Measurements from ENCODE around the gene RBM38. TPM values are rescaled to one million over a fixed set of nuclear protein-coding genes. Genes with fewer than 3 reads are reported as not detected.

The RBM38 gene
- total and polyA plus RNA-seq, 9 of the 15 experiments (the other 6 are each of a cell fraction or from before 2014, with no cell fraction given) = 0.28 to 82.4 (median 33.2) TPM

DNA sequence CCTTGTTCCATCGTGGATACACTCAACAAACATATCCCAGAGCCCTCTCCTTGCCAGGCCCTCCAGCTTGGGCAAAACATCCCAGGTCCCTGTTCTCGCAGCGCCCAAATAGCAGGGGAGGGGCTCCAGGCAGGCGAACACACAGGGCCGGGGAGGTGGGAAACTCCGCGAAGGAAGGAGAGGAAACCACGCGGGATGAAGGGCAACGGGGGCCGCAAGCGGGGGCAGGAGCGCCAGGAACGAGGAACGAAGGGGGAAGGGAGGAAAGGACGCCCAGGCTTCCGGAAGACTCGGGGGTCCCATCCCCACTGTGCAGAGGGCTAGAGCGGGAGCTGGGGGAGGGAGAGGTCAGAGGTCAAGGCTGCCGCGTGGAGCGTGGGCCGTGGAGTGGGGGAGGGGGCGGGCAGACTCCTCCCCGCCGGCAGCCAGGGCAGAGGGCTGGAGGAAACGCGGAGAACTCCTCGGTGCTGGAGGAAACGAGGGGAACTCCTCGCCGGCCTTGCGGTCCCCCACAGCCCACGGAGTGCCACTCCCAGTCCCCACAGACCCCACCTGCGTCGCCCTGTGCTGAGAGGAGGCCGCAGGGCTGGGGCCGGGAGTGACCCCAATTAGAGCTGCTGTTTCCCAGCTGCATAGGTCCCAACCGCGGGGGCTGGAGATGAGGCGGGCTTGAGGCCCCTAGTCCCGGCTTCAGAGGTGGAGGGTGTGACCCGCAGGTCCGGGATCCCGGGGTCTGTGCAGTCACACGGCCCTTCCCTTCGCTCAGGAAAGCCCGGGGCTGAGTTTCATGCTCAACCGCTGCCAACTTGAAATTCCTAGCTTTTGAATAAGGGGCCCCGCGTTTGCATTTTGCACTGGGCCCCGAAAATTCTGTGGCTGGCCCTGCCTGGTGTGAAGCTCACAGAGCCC, 1.2 kb upstream of the RBM38 start (continued):
- TF ChIP-seq, protein P1, sequence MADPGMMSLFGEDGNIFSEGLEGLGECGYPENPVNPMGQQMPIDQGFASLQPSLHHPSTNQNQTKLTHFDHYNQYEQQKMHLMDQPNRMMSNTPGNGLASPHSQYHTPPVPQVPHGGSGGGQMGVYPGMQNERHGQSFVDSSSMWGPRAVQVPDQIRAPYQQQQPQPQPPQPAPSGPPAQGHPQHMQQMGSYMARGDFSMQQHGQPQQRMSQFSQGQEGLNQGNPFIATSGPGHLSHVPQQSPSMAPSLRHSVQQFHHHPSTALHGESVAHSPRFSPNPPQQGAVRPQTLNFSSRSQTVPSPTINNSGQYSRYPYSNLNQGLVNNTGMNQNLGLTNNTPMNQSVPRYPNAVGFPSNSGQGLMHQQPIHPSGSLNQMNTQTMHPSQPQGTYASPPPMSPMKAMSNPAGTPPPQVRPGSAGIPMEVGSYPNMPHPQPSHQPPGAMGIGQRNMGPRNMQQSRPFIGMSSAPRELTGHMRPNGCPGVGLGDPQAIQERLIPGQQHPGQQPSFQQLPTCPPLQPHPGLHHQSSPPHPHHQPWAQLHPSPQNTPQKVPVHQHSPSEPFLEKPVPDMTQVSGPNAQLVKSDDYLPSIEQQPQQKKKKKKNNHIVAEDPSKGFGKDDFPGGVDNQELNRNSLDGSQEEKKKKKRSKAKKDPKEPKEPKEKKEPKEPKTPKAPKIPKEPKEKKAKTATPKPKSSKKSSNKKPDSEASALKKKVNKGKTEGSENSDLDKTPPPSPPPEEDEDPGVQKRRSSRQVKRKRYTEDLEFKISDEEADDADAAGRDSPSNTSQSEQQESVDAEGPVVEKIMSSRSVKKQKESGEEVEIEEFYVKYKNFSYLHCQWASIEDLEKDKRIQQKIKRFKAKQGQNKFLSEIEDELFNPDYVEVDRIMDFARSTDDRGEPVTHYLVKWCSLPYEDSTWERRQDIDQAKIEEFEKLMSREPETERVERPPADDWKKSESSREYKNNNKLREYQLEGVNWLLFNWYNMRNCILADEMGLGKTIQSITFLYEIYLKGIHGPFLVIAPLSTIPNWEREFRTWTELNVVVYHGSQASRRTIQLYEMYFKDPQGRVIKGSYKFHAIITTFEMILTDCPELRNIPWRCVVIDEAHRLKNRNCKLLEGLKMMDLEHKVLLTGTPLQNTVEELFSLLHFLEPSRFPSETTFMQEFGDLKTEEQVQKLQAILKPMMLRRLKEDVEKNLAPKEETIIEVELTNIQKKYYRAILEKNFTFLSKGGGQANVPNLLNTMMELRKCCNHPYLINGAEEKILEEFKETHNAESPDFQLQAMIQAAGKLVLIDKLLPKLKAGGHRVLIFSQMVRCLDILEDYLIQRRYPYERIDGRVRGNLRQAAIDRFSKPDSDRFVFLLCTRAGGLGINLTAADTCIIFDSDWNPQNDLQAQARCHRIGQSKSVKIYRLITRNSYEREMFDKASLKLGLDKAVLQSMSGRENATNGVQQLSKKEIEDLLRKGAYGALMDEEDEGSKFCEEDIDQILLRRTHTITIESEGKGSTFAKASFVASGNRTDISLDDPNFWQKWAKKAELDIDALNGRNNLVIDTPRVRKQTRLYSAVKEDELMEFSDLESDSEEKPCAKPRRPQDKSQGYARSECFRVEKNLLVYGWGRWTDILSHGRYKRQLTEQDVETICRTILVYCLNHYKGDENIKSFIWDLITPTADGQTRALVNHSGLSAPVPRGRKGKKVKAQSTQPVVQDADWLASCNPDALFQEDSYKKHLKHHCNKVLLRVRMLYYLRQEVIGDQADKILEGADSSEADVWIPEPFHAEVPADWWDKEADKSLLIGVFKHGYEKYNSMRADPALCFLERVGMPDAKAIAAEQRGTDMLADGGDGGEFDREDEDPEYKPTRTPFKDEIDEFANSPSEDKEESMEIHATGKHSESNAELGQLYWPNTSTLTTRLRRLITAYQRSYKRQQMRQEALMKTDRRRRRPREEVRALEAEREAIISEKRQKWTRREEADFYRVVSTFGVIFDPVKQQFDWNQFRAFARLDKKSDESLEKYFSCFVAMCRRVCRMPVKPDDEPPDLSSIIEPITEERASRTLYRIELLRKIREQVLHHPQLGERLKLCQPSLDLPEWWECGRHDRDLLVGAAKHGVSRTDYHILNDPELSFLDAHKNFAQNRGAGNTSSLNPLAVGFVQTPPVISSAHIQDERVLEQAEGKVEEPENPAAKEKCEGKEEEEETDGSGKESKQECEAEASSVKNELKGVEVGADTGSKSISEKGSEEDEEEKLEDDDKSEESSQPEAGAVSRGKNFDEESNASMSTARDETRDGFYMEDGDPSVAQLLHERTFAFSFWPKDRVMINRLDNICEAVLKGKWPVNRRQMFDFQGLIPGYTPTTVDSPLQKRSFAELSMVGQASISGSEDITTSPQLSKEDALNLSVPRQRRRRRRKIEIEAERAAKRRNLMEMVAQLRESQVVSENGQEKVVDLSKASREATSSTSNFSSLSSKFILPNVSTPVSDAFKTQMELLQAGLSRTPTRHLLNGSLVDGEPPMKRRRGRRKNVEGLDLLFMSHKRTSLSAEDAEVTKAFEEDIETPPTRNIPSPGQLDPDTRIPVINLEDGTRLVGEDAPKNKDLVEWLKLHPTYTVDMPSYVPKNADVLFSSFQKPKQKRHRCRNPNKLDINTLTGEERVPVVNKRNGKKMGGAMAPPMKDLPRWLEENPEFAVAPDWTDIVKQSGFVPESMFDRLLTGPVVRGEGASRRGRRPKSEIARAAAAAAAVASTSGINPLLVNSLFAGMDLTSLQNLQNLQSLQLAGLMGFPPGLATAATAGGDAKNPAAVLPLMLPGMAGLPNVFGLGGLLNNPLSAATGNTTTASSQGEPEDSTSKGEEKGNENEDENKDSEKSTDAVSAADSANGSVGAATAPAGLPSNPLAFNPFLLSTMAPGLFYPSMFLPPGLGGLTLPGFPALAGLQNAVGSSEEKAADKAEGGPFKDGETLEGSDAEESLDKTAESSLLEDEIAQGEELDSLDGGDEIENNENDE (IDR thresholded peaks at IDR 0.05; ENCODE audit: low read depth, low read length) = no peak
- TF ChIP-seq HLTF (IDR thresholded peaks at IDR 0.05) (peak; percentile 50; the same call in 1 of the 2 replicates), ETV6 (IDR thresholded peaks at IDR 0.05; ENCODE audit: borderline replicate concordance in 1 of 2, low read depth in 2 of 2, low read length in 1 of 2) (0 out of 4 replicates have a peak, but pooled peaks of 1 of the 2 experiments have one; percentile 9), ETV6 (CRISPR knock-in tag; IDR thresholded peaks at IDR 0.05; ENCODE audit: borderline replicate concordance) (no peak), POLR3A (IDR thresholded peaks at IDR 0.05; ENCODE audit: borderline replicate concordance, extremely low read depth, insufficient read depth, insufficient read length) (no peak), HDAC6 (IDR thresholded peaks at IDR 0.05; ENCODE audit: low read depth, low read length) (no peak), RBM14 (IDR thresholded peaks at IDR 0.05; ENCODE audit: borderline replicate concordance, insufficient read depth, low read depth, low read length) (0 out of 2 replicates have a peak, but pooled peaks have one; percentile 26), LCOR (CRISPR knock-in tag; IDR thresholded peaks at IDR 0.05) (no peak), TAF1 (IDR thresholded peaks at IDR 0.05; ENCODE audit: control insufficient read depth, extremely low read depth, insufficient read depth, low read length, severe bottlenecking) (peak; percentile 80), NELFE (IDR thresholded peaks at IDR 0.05; ENCODE audit: insufficient read depth, insufficient read length) (no peak), RBM25 (IDR thresholded peaks at IDR 0.05; ENCODE audit: low read depth, low read length, severe bottlenecking) (no peak), TRIM28 (IDR thresholded peaks at IDR 0.05) (no peak), NRF1 (conservative IDR thresholded peaks at IDR 0.05 in 1 of 2, IDR thresholded peaks at IDR 0.05 in 1 of 2) (no peak)
- TF ChIP-seq, protein P2, sequence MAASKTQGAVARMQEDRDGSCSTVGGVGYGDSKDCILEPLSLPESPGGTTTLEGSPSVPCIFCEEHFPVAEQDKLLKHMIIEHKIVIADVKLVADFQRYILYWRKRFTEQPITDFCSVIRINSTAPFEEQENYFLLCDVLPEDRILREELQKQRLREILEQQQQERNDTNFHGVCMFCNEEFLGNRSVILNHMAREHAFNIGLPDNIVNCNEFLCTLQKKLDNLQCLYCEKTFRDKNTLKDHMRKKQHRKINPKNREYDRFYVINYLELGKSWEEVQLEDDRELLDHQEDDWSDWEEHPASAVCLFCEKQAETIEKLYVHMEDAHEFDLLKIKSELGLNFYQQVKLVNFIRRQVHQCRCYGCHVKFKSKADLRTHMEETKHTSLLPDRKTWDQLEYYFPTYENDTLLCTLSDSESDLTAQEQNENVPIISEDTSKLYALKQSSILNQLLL (CRISPR knock-in tag; IDR thresholded peaks at IDR 0.05; ENCODE audit: borderline replicate concordance) = no peak
